Fibroblast of mammary gland (primary cell): Measurements from ENCODE around the gene PRKRIP1.
"Not testable (repeated sequence)": the region's sequence is repeated elsewhere in the genome, so short reads cannot be mapped to it uniquely, and the experiment has no call there.

Experiments used
- DNase-seq: peaks from one replicate; pipeline ENCODE4 v3.0.0-alpha.2; 2010; ENCODE audit warnings: low read depth
- H3K4me3 ChIP-seq: 2 replicates; pipeline ENCODE4 v1.5.1; 2011; ENCODE audit warnings: low read depth, mild to moderate bottlenecking, low read length, moderate library complexity; ENCODE audit not compliant: control insufficient read depth
- CTCF ChIP-seq: conservative IDR thresholded peaks from 2 replicates; pipeline ENCODE4 v1.5.1; 2011; ENCODE audit warnings: low read depth, low read length, inconsistent platforms; ENCODE audit not compliant: control insufficient read depth, insufficient read depth

The PRKRIP1 gene

GRCh38 chr7:102453319-102453718 lies 57.2 kb downstream of the PRKRIP1 start:
- no peak overlapping the region for H3K4me3 ChIP-seq
- no peak for TF ChIP-seq CTCF
- DNase-seq = no peak

- TF ChIP-seq CTCF = no peak
- no peak for DNase-seq
Measured at GRCh38 chr7:102454468-102454867, 58.3 kb downstream of the PRKRIP1 start.

GRCh38 chr7:102454932-102455331 lies 58.8 kb downstream of the PRKRIP1 start:
- not testable (repeated sequence) for H3K4me3 ChIP-seq

More at GRCh38 chr7:102454468-102454867, 58.3 kb downstream of the PRKRIP1 start:
- no peak overlapping the region for H3K4me3 ChIP-seq

GRCh38 chr7:102455596-102455995 lies 59.4 kb downstream of the PRKRIP1 start:
- no peak overlapping the region for H3K4me3 ChIP-seq
- TF ChIP-seq CTCF = no peak
- DNase-seq = no peak

More at GRCh38 chr7:102454932-102455331, 58.8 kb downstream of the PRKRIP1 start:
- DNase-seq = not testable (repeated sequence)

- DNase-seq = peak; percentile 54
- H3K4me3 ChIP-seq = no peak overlapping the region
- no peak for TF ChIP-seq CTCF
Measured at GRCh38 chr7:102456327-102456726, 60.2 kb downstream of the PRKRIP1 start.

- no peak for TF ChIP-seq CTCF
- H3K4me3 ChIP-seq = no peak overlapping the region
- DNase-seq = no peak
Measured at GRCh38 chr7:102457352-102457924, 61.3 kb downstream of the PRKRIP1 start.

GRCh38 chr7:102459221-102459844 lies 63.2 kb downstream of the PRKRIP1 start:
- no peak overlapping the region for H3K4me3 ChIP-seq
- TF ChIP-seq CTCF = no peak
- DNase-seq = no peak
